GM19240 (cell line): ENCODE data around the gene RDH8.
"Not testable (repeated sequence)": the region's sequence is repeated elsewhere in the genome, so short reads cannot be mapped to it uniquely, and the experiment has no call there.

Source experiments
- DNase-seq: peaks from one replicate; pipeline ENCODE4 v3.0.0; 2011; ENCODE audit warnings: low spot score; ENCODE audit not compliant: insufficient read length

The RDH8 gene

DNA sequence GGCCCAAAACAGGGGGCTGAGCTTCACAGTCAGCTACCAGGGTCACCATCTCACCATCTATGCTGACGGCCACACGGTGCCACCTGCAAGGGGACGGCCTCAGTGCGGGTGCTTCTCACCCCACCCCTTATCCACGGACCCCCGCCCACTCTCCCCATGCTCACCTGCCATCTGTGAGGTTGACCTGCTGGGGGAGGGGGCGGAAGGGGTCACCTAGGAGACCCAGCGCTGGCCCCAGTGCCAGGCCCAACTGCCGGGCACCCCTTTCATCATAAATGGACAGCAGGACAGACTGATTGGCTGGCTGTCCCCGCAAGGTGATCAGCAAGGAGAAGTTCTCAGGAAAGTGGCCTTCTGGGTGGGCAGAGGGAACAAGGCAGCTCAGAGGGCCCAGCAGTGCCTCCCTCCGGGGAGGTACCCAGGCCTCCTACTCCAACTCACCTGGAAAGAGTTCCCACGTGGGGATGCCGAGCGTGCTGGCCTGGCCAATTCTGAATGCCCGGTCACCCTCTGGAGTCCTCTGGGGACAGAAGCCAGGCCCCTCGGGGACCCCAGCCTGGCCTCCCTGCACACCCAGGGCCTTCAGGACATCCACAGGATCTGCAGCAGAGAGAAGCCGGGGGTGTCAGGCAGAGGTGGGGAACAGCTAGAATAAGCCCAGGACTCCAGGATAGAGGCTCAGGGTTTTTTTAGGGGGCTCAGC is 7.5 kb upstream of the RDH8 start:
- DNase-seq = no peak

GRCh38 chr19:10006335-10006708 is 7.0 kb upstream of the RDH8 start:
- DNase-seq = no peak

DNA sequence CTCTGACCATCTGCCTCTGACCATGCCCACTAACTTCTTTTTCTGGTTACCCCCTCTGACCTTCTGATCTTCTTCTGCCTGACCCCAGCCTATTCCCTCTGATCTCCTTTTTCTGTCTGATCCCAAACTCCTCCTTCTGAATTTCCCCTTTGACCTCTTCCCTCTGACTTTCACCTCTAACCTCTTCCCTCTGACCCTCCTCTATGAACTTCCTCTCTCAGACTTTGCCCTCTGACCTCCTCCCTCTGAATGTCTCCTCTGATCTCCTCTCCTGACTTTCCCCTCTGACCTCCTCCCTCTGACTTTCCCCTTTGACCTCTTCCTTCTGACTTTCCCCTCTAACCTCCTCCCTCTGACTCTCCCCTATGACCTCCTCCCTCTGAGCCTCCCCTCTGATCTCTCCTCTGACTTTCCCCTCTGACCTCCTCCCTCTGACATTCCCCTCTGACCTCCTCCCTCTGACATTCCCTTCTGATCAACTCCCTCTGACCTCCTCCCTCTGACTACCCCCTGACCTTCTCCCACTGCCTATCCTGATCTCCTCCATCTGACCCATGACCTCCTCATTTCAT is 6.4 kb upstream of the RDH8 start:
- DNase-seq = no peak

- DNase-seq = no peak
Observed at GRCh38 chr19:10007371-10008183, 5.7 kb upstream of the RDH8 start.

DNA sequence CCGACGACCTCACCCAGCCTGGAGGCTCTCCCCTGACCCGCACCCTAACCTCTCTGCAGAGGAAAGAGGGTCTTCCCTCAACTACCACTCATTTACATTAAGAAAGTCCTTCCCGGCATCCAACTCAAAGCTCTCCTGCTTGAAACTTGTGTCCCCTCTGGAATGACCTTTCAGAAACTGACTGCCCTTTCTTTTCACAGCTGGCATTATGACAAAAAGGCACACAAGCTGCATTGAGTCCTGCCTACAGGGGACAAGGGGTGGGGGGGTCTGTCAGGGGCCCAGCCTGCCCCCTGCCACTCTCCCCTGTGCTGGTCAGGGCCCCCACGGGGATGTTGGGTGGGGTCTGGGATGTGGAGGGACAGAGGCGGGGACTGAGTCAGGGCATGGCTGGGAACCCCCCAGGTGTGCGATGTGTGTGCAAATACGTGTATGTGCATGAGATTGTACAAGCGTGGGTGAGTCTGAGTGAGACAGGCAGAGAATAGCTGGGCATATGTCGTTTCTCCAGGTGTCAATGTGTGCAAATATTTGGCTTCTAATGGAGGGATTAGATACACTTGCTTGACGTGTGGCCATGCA is 5.0 kb upstream of the RDH8 start:
- DNase-seq = no peak

- no peak for DNase-seq
Observed at GRCh38 chr19:10009714-10010224, 3.5 kb upstream of the RDH8 start.

- no peak for DNase-seq
Observed at GRCh38 chr19:10010247-10010691, 3.0 kb upstream of the RDH8 start, which contains the start of gene COL5A3. Gene COL5A3 (minus strand): TSS chr19:10010504. CDS start chr19:10010385, 119 bp downstream.

DNA sequence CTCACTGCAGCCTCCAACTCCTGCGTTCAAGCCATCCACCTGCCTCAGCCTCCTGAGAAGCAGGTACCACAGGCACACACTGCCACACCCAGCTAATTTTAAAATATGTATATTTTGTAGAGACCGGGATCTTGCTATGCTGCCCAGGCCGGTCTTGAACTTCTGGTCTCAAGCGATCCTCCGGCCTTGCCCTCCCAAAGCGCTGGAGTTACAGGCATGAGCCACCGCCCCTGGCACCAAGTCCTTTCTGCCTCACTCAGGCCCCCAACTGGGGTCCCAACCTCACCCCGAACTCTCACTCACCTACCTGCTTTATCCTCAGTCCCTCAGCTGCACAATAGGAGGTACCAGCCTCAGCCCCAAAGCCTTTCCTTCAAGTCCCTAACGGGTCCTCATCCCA is 2.3 kb upstream of the RDH8 start:
- DNase-seq = no peak

DNA sequence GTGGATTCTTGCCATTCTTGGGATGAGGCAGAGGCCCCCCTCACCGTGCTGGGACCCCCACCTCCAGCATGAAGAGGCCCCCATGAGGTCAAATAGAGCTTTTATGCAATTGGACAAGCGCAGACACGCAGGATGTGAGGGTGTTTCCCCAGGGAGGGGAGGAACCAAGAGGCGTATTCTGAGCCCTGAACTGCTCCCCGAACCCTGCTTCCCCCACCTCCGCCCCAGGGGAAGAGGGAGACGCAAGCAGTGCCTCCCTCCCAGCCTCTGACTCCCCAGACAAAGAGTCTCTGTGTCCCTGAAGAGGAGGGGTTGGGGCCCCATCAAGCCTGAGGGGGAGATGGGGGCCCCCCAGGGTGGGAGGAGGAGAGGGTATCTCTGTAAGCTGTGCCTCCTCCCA is 1.3 kb upstream of the RDH8 start:
- DNase-seq = no peak

- no peak for DNase-seq
Observed at GRCh38 chr19:10013834-10014618, 743 bp downstream of the RDH8 start.

- DNase-seq = no peak
Observed at GRCh38 chr19:10018263-10018662, 5.0 kb downstream of the RDH8 start.

GRCh38 chr19:10018786-10019185 is 5.5 kb downstream of the RDH8 start:
- DNase-seq = no peak

- DNase-seq = no peak
Observed at GRCh38 chr19:10019246-10019645, 6.0 kb downstream of the RDH8 start.

DNA sequence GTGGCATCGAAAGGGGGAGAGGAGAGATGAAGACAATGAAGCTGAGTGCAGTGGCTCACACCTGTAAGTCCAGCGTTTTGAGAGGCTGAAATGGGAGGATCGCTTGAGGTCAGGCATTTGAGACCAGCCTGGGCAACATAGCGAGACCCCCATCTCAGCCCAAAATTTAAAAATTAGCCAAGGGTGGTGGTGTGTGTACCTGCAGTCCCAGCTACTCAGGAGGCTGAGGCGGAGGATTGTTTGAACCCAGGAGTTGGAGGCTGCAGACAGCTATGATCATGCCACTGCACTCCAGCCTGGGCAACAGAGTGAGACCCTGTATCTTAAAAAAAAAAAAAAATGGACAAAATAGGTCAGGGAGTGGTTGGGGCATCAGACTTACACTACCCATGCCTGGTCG is 7.6 kb downstream of the RDH8 start:
- DNase-seq = no peak

GRCh38 chr19:10021446-10021845 is 8.2 kb downstream of the RDH8 start:
- no peak for DNase-seq

- DNase-seq = no peak
Observed at GRCh38 chr19:10021863-10022262, 8.6 kb downstream of the RDH8 start.

- not testable (repeated sequence) for DNase-seq
Observed at GRCh38 chr19:10023096-10023495, 9.8 kb downstream of the RDH8 start.

- DNase-seq = no peak
Observed at GRCh38 chr19:10026744-10027143, 13.5 kb downstream of the RDH8 start.

- DNase-seq = peak; percentile 95
Observed at GRCh38 chr19:10027158-10027997, 14.1 kb downstream of the RDH8 start.

- no peak for DNase-seq
Observed at GRCh38 chr19:10033614-10034013, 20.3 kb downstream of the RDH8 start.
